ENCODE results near the gene CPSF4L. TPM values are rescaled to one million over a fixed set of nuclear protein-coding genes. Genes with fewer than 3 reads are reported as not detected.
A peak's percentile ranks its signal among the peaks of the same experiment; 100 is the strongest.
"Not testable (repeated sequence)": the region's sequence is repeated elsewhere in the genome, so short reads cannot be mapped to it uniquely, and the experiment has no call there.

CPSF4L gene
- total and polyA plus RNA-seq, 4 donors, result 0.81 TPM; not detected in 3

- no peak overlapping the region for H3K27ac ChIP-seq (ENCODE audit: low read depth in 1 of 2, low read length in 2 of 2)
- no peaks in the 10 kb centered on the region for H3K9me3 ChIP-seq (ENCODE audit: control insufficient read depth, low read length)
- no peak for ATAC-seq (ENCODE audit: low FRiP score)
- no peaks in the 10 kb centered on the region for H3K36me3 ChIP-seq (ENCODE audit: control insufficient read depth in 1 of 2, insufficient read depth in 2 of 2, low read length in 1 of 2)
- H3K4me3 ChIP-seq (ENCODE audit: low read length in 2 of 2), result no peak overlapping the region
- no peaks in the 10 kb centered on the region for H3K27me3 ChIP-seq (ENCODE audit: control insufficient read depth in 1 of 2, insufficient read depth in 2 of 2, low read length in 1 of 2)
- no peak for DNase-seq
- WGBS, 2 donors, result 78 to 83% methylated on average over 11 of the region's 11 CpGs
- no peaks in the 10 kb centered on the region for H3K4me1 ChIP-seq (ENCODE audit: control insufficient read depth in 1 of 2, insufficient read depth in 2 of 2, low read length in 2 of 2)
- intact Hi-C loops (cut with DNase I), result no loop called here
Observed at GRCh38 chr17:73267648-73268537, 6.2 kb upstream of the CPSF4L start.

- ATAC-seq (ENCODE audit: low FRiP score), result no peak
- H3K9me3 ChIP-seq (ENCODE audit: control insufficient read depth, low read length), result no peaks in the 10 kb centered on the region
- no peak overlapping the region for H3K27ac ChIP-seq (ENCODE audit: low read depth in 1 of 2, low read length in 2 of 2)
- H3K4me3 ChIP-seq (ENCODE audit: low read length in 2 of 2), result no peak overlapping the region
- H3K4me1 ChIP-seq (ENCODE audit: control insufficient read depth in 1 of 2, insufficient read depth in 2 of 2, low read length in 2 of 2), result no peaks in the 10 kb centered on the region
- WGBS, 2 donors, result 90 to 92% methylated on average over 11 of the region's 11 CpGs
- no peaks in the 10 kb centered on the region for H3K27me3 ChIP-seq (ENCODE audit: control insufficient read depth in 1 of 2, insufficient read depth in 2 of 2, low read length in 1 of 2)
- intact Hi-C loops (cut with DNase I), result no loop called here
- no peak for DNase-seq
- no peaks in the 10 kb centered on the region for H3K36me3 ChIP-seq (ENCODE audit: control insufficient read depth in 1 of 2, insufficient read depth in 2 of 2, low read length in 1 of 2)
Observed at GRCh38 chr17:73266796-73267195, 5.1 kb upstream of the CPSF4L start.

DNA sequence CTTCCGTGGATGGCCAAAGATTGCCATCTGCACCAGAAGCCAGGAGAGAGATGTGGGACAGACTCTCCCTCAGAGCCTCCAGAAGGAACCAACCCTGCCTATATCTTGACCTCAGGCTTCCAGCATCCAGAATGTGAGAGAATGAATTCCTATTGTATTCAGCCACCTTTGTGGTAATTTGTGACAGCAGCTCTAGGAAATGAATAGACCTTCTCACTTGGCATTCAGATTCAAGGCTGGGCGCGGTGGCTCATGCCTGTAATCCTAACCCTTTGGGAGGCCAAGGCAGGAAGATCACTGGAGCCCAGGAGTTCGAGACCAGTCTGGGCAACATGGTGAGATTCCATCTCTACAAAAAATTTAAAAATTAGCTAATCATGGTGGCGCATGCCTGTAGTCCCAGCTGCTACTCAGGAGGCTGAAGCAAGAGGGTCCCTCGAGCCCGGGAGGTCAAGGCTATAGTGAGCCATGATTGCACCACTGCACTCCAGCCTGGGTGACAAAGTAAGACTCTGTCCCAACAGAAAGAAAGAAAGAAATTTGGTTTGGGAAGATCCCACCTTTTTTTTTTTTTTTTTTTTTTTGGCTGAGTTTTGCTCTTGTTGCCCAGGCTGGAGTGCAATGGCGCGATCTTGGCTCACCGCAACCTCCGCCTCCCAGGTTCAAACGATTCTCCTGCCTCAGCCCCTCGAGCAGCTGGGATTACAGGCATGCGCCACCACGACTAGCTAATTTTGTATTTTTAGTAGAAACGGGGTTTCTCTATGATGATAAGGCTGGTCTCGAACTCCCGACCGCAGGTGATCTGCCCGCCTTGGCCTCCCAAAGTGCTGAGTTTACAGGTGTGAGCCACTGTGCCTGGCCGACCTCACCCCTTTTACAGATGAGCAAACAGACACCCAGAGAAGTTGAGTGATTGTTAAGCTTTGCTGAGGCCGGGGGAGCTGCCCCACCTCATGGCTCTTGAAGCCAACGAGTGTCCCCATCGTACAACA is 4.3 kb upstream of the CPSF4L start:
- H3K9me3 ChIP-seq (ENCODE audit: control insufficient read depth, low read length), result no peaks in the 10 kb centered on the region
- intact Hi-C loops (cut with DNase I), result no loop called here
- H3K4me3 ChIP-seq (ENCODE audit: low read length in 2 of 2), result no peak overlapping the region
- WGBS, 2 donors, result 91 to 92% methylated on average over 24 of the region's 24 CpGs
- no peaks in the 10 kb centered on the region for H3K36me3 ChIP-seq (ENCODE audit: control insufficient read depth in 1 of 2, insufficient read depth in 2 of 2, low read length in 1 of 2)
- no peaks in the 10 kb centered on the region for H3K27me3 ChIP-seq (ENCODE audit: control insufficient read depth in 1 of 2, insufficient read depth in 2 of 2, low read length in 1 of 2)
- ATAC-seq (ENCODE audit: low FRiP score), result no peak
- no peak overlapping the region for H3K27ac ChIP-seq (ENCODE audit: low read depth in 1 of 2, low read length in 2 of 2)
- DNase-seq, result no peak
- H3K4me1 ChIP-seq (ENCODE audit: control insufficient read depth in 1 of 2, insufficient read depth in 2 of 2, low read length in 2 of 2), result no peaks in the 10 kb centered on the region

- DNase-seq; H3K4me3 ChIP-seq (ENCODE audit: low read length in 2 of 2); H3K27me3 ChIP-seq (ENCODE audit: control insufficient read depth in 1 of 2, insufficient read depth in 2 of 2, low read length in 1 of 2); H3K4me1 ChIP-seq (ENCODE audit: control insufficient read depth in 1 of 2, insufficient read depth in 2 of 2, low read length in 2 of 2); ATAC-seq (ENCODE audit: low FRiP score); H3K36me3 ChIP-seq (ENCODE audit: control insufficient read depth in 1 of 2, insufficient read depth in 2 of 2, low read length in 1 of 2); intact Hi-C loops (cut with DNase I); H3K27ac ChIP-seq (ENCODE audit: low read depth in 1 of 2, low read length in 2 of 2); H3K9me3 ChIP-seq (ENCODE audit: control insufficient read depth, low read length): not testable (repeated sequence)
- 80 to 92% methylated on average over 2 of the region's 2 CpGs for WGBS, 2 donors
Observed at GRCh38 chr17:73264448-73264847, 2.8 kb upstream of the CPSF4L start.

- H3K36me3 ChIP-seq (ENCODE audit: control insufficient read depth in 1 of 2, insufficient read depth in 2 of 2, low read length in 1 of 2), result no peaks in the 10 kb centered on the region
- intact Hi-C loops (cut with DNase I), result no loop called here
Observed at GRCh38 chr17:73262676-73263642, 1.3 kb upstream of the CPSF4L start.

DNA sequence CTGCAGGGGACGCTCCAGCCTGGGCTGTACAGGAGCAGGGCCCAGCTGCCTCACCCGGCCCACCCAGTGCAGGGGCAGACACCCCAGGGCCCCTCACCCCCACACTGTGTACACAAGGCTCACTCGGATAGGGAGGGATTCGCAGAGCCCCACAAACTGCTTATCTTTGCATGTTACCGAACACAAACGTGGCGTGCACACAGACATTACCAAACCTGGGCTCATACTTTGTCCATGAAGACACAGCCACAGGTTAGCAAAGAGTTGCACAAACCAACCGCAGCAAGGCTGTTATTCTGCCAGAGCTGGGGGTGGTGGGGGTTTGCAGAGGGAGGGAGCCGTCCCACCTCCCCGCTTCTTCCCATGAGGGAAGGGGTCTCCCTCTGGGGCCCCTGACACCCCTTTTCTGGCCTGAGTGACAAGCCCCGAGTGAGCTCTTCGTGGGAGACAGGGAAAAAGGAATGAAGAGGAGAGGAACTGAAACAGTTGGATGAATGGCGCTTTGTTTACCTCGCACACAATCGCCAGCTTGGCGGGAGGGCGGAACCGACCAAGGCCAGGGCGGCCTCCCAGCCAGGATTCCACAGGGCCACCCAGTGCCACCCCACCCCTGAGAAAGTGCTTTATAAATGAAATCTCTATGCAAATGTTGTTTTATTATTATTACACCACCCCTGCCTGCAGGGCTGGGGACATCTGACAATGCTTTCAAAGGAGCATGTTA is 434 bp upstream of the CPSF4L start:
- Histone ChIP-seq H3K4me3 (ENCODE audit: low read length in 2 of 2) (no peak overlapping the region), H3K27ac (ENCODE audit: low read depth in 1 of 2, low read length in 2 of 2) (no peak overlapping the region), H3K9me3 (ENCODE audit: control insufficient read depth, low read length) (no peaks in the 10 kb centered on the region), H3K36me3 (ENCODE audit: control insufficient read depth in 1 of 2, insufficient read depth in 2 of 2, low read length in 1 of 2) (no peaks in the 10 kb centered on the region), H3K4me1 (ENCODE audit: control insufficient read depth in 1 of 2, insufficient read depth in 2 of 2, low read length in 2 of 2) (no peaks in the 10 kb centered on the region), H3K27me3 (ENCODE audit: control insufficient read depth in 1 of 2, insufficient read depth in 2 of 2, low read length in 1 of 2) (no peaks in the 10 kb centered on the region)
- peak in 1 of 2 donors; percentile 35 for DNase-seq
- 85 to 89% methylated on average over 19 of the region's 19 CpGs for WGBS, 2 donors
- intact Hi-C loops (cut with DNase I), result no loop called here
- ATAC-seq (ENCODE audit: low FRiP score), result peak; percentile 66

More at GRCh38 chr17:73262676-73263642, 1.3 kb upstream of the CPSF4L start:
- H3K4me1 ChIP-seq (ENCODE audit: control insufficient read depth in 1 of 2, insufficient read depth in 2 of 2, low read length in 2 of 2), result no peaks in the 10 kb centered on the region
- ATAC-seq (ENCODE audit: low FRiP score), result no peak
- no peaks in the 10 kb centered on the region for H3K27me3 ChIP-seq (ENCODE audit: control insufficient read depth in 1 of 2, insufficient read depth in 2 of 2, low read length in 1 of 2)
- 84 to 86% methylated on average over 12 of the region's 12 CpGs for WGBS, 2 donors
- DNase-seq, result peak in 1 of 2 donors; percentile 46
- H3K4me3 ChIP-seq (ENCODE audit: low read length in 2 of 2), result no peak overlapping the region
- no peak overlapping the region for H3K27ac ChIP-seq (ENCODE audit: low read depth in 1 of 2, low read length in 2 of 2)
- no peaks in the 10 kb centered on the region for H3K9me3 ChIP-seq (ENCODE audit: control insufficient read depth, low read length)

DNA sequence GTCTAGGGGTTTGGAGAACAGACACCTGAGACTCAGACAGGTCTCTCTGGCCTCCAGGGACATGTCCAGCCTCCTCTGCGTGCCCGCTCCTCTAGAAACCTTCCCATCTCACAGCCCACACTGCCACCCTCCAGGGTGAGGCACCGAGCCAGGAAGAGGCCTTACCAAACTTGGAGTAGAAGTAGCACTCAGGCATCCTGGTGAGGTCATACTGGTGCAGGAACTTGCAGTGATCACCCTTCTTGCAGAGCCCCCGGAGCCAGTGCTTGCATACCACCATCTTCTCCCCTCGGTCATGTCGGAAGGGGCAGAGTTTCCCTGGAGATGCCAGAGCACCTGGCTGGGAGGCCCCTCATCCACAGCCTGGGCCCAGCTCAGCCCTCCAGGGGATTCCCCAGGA is 4.2 kb downstream of the CPSF4L start:
- H3K4me3 ChIP-seq (ENCODE audit: low read length in 2 of 2), result no peak overlapping the region
- intact Hi-C loops (cut with DNase I), result loop anchor here in 1 of 2 donors (10.0 kb wide), 1 partner anchor 47 kb away; no protein-coding TSS in a partner anchor

More for the DNA sequence above, 4.2 kb downstream of the CPSF4L start:
- Histone ChIP-seq H3K27me3 (ENCODE audit: control insufficient read depth in 1 of 2, insufficient read depth in 2 of 2, low read length in 1 of 2) (no peaks in the 10 kb centered on the region), H3K27ac (ENCODE audit: low read depth in 1 of 2, low read length in 2 of 2) (no peak overlapping the region), H3K36me3 (ENCODE audit: control insufficient read depth in 1 of 2, insufficient read depth in 2 of 2, low read length in 1 of 2) (no peaks in the 10 kb centered on the region), H3K9me3 (ENCODE audit: control insufficient read depth, low read length) (no peaks in the 10 kb centered on the region), H3K4me1 (ENCODE audit: control insufficient read depth in 1 of 2, insufficient read depth in 2 of 2, low read length in 2 of 2) (no peaks in the 10 kb centered on the region)
- WGBS, 2 donors, result 68 to 73% methylated on average over 6 of the region's 6 CpGs
- peak in 1 of 2 donors; percentile 76 for DNase-seq
- ATAC-seq (ENCODE audit: low FRiP score), result no peak
